IMR-90 (cell line): ENCODE measurements around the gene UBXN6. TPM values are rescaled to one million over a fixed set of nuclear protein-coding genes. Genes with fewer than 3 reads are reported as not detected.

ENCODE experiments used
- ATAC-seq: fragments of 200-7000 bp; cut with Tn5 transposase; 2 replicates; pipeline ENCODE4 v1.9.1; 2020; ENCODE audit warnings: low read depth, mild to moderate bottlenecking, moderate library complexity
- BruUV-seq: library from RNA; stranded (reverse); fragments of 400-500 nt; replicated peaks from 2 replicates; lab custom pipeline; 2021; lab: Mats Ljungman, UMichigan
- CTCF ChIA-PET: fragments of 300-600 bp; formaldehyde crosslinking; extraction: SDS; loops from one replicate; lab custom pipeline; 2021; ENCODE audit warnings: antibody characterized with exemption; lab: Yijun Ruan, JAX
- POLR2A ChIA-PET: fragments of 300-600 bp; sonication (Branson Sonifier 250); formaldehyde crosslinking; loops from one replicate; lab custom pipeline; 2022; ENCODE audit warnings: antibody characterized with exemption; ENCODE audit not compliant: unreplicated experiment; lab: Charles Lee
- DNase-seq: peaks from one replicate; pipeline ENCODE4 v3.0.0; 2013
- H2AFZ ChIP-seq: replicated peaks from 2 replicates; pipeline ENCODE3; 2013; ENCODE audit warnings: low read length, mild to moderate bottlenecking; ENCODE audit not compliant: poor library complexity
- H2AK5ac ChIP-seq: 2 replicates; pipeline ENCODE4 v1.6.1; 2013; ENCODE audit warnings: low read depth, low read length, inconsistent platforms
- H2AK9ac ChIP-seq: replicated peaks from 2 replicates; pipeline ENCODE3; 2013; ENCODE audit warnings: mild to moderate bottlenecking, low read depth, low read length, moderate library complexity; ENCODE audit not compliant: poor library complexity
- H2BK120ac ChIP-seq: 2 replicates; pipeline ENCODE4 v1.6.1; 2013; ENCODE audit warnings: low read depth, low read length, inconsistent platforms
- H2BK15ac ChIP-seq: 3 replicates; pipeline ENCODE4 v1.6.1; 2013; ENCODE audit warnings: low read depth, low read length, inconsistent platforms
- H2BK20ac ChIP-seq: 2 replicates; pipeline ENCODE4 v1.6.1; 2013; ENCODE audit warnings: low read depth, mild to moderate bottlenecking, inconsistent platforms, low read length, moderate library complexity
- H2BK5ac ChIP-seq: 2 replicates; pipeline ENCODE4 v1.6.1; 2013; ENCODE audit warnings: mild to moderate bottlenecking, low read depth, low read length, inconsistent platforms; ENCODE audit not compliant: poor library complexity, severe bottlenecking
- H3K14ac ChIP-seq: replicated peaks from 2 replicates; pipeline ENCODE4 v1.6.1; 2013; ENCODE audit warnings: low read depth, low read length, inconsistent platforms
- H3K18ac ChIP-seq: 2 replicates; pipeline ENCODE4 v1.6.1; 2013; ENCODE audit warnings: low read depth, low read length, control low read depth
- H3K23ac ChIP-seq: 2 replicates; pipeline ENCODE4 v1.6.1; 2013; ENCODE audit warnings: low read depth, low read length, inconsistent platforms
- H3K27ac ChIP-seq: 2 replicates; pipeline ENCODE4 v1.5.1; 2013; ENCODE audit warnings: mild to moderate bottlenecking, control low read depth, low read length; ENCODE audit not compliant: insufficient read depth
- H3K27me3 ChIP-seq: 2 replicates; pipeline ENCODE4 v1.6.1; 2013; ENCODE audit warnings: low read length; ENCODE audit not compliant: control insufficient read depth, insufficient read depth
- H3K36me3 ChIP-seq: 2 replicates; pipeline ENCODE4 v1.6.1; 2013; ENCODE audit warnings: low read length, mixed read lengths; ENCODE audit not compliant: control insufficient read depth, insufficient read depth
- H3K4ac ChIP-seq: 2 replicates; pipeline ENCODE4 v1.6.1; 2013; ENCODE audit warnings: low read depth, low read length, inconsistent platforms
- H3K4me1 ChIP-seq: 2 replicates; pipeline ENCODE4 v1.6.1; 2013; ENCODE audit warnings: low read length, mixed read lengths; ENCODE audit not compliant: control insufficient read depth, insufficient read depth
- H3K4me2 ChIP-seq: 2 replicates; pipeline ENCODE4 v1.6.1; 2013; ENCODE audit warnings: low read depth, mild to moderate bottlenecking, control low read depth, low read length, moderate library complexity
- H3K4me3 ChIP-seq: 2 replicates; pipeline ENCODE4 v1.5.1; 2013; ENCODE audit warnings: low read depth, mild to moderate bottlenecking, control low read depth, low read length, moderate library complexity; ENCODE audit not compliant: insufficient read depth
- H3K56ac ChIP-seq: 2 replicates; pipeline ENCODE4 v1.6.1; 2013; ENCODE audit warnings: low read length, inconsistent platforms; ENCODE audit not compliant: insufficient read depth; ENCODE audit errors: extremely low read depth
- H3K79me1 ChIP-seq, 2 experiments: 2 replicates each; pipeline ENCODE4 v1.6.1; 2013; ENCODE audit warnings: low read length in 2 of 2, inconsistent platforms in 1 of 2, low read depth in 1 of 2
- H3K9ac ChIP-seq: 2 replicates; pipeline ENCODE4 v1.6.1; 2013; ENCODE audit warnings: low read depth, low read length, control low read depth
- H3K9me1 ChIP-seq: 2 replicates; pipeline ENCODE4 v1.6.1; 2013; ENCODE audit warnings: low read length, inconsistent platforms; ENCODE audit not compliant: insufficient read depth
- H3K9me3 ChIP-seq: 2 replicates; pipeline ENCODE4 v1.6.1; 2013; ENCODE audit warnings: low read length; ENCODE audit not compliant: control insufficient read depth, insufficient read depth
- H4K20me1 ChIP-seq: 2 replicates; pipeline ENCODE4 v1.6.1; 2013; ENCODE audit warnings: low read length, inconsistent platforms; ENCODE audit not compliant: insufficient read depth
- H4K5ac ChIP-seq: 2 replicates; pipeline ENCODE4 v1.6.1; 2013; ENCODE audit warnings: mild to moderate bottlenecking, low read depth, low read length, control low read depth
- H4K8ac ChIP-seq, 2 experiments: 2 replicates each; pipeline ENCODE4 v1.6.1; 2013; ENCODE audit warnings: low read depth in 2 of 2, low read length in 2 of 2, control low read depth in 1 of 2, inconsistent platforms in 1 of 2
- H4K91ac ChIP-seq: 2 replicates; pipeline ENCODE4 v1.6.1; 2013; ENCODE audit warnings: low read depth, low read length, inconsistent platforms; ENCODE audit not compliant: insufficient read depth
- CEBPB ChIP-seq: IDR thresholded peaks from 2 replicates; pipeline ENCODE4 v1.6.1; 2012; ENCODE audit warnings: low read depth, low read length, improper control_type of control experiment
- CTCF ChIP-seq: conservative IDR thresholded peaks from 2 replicates; pipeline ENCODE4 v1.5.1; 2012; ENCODE audit warnings: mild to moderate bottlenecking, low read depth, low read length, improper control_type of control experiment
- FOS ChIP-seq: fragments of 150-350 bp; IDR thresholded peaks from 2 replicates; pipeline ENCODE4 v1.6.1; 2016; ENCODE audit warnings: low read depth, low read length
- MAZ ChIP-seq: IDR thresholded peaks from 2 replicates; pipeline ENCODE4 v1.6.1; 2012; ENCODE audit warnings: low read depth, mild to moderate bottlenecking, low read length, improper control_type of control experiment, moderate library complexity, borderline replicate concordance
- POLR2A ChIP-seq: IDR thresholded peaks from 2 replicates; pipeline ENCODE4 v1.6.1; 2012; ENCODE audit warnings: mild to moderate bottlenecking, low read depth, low read length
- RCOR1 ChIP-seq: IDR thresholded peaks from 2 replicates; pipeline ENCODE4 v1.6.1; 2012; ENCODE audit warnings: mild to moderate bottlenecking, low read length, improper control_type of control experiment; ENCODE audit not compliant: insufficient replicate concordance
- WGBS, 2 experiments: methylation state at CpG; one replicate each; pipeline versions ENCODE4 v1.1.5 to v1.1.7; 2013; ENCODE audit warnings: missing lambda C conversion rate in 2 of 2; ENCODE audit not compliant: insufficient read length in 1 of 2; ENCODE audit errors: extremely low coverage in 2 of 2; 5-methylcytosine and 5-hydroxymethylcytosine counted together
- dilution Hi-C: fragments of 300-500 bp; cut with HindIII; formaldehyde crosslinking; loops from one replicate; pipeline ENCODE4 v1.14.3; 2018; ENCODE audit warnings: low sequenced_read_pairs; ENCODE audit not compliant: unreplicated experiment
- in situ Hi-C: fragments of 300-500 bp; cut with MboI; formaldehyde crosslinking; loops from 3 replicates; pipeline ENCODE4 v1.14.3; 2019; ENCODE audit warnings: low sequenced_read_pairs, inconsistent platforms, mixed read lengths
- intact Hi-C: fragments of 100-400 bp; cut with micrococcal nuclease; formaldehyde crosslinking; loops from 2 replicates; pipeline ENCODE4 v1.10.0; 2022
- polyA plus RNA-seq, 3 experiments: library from polyadenylated mRNA; depleted of rRNA; stranded (reverse); fragments of >200 nt; gene quantifications; 2 replicates each; pipeline ENCODE4 v1.2.3, GENCODE V29; 2012; ENCODE audit warnings: low replicate concordance in 1 of 3
- total RNA-seq: library from RNA; depleted of rRNA; stranded (reverse); fragments of >200 nt; gene quantifications from 2 replicates; pipeline ENCODE4 v1.2.3, GENCODE V29; 2012
- TF ChIP-seq, protein P1 (sequence below): fragments of 150-350 bp; IDR thresholded peaks from 2 replicates; pipeline ENCODE4 v1.6.1; 2017; ENCODE audit warnings: mild to moderate bottlenecking, antibody characterized with exemption, low read length, low read depth

UBXN6 gene
- total and polyA plus RNA-seq, 2 of the 4 experiments (the other 2 are of a cell fraction) = 84.2 to 86.5 TPM

DNA sequence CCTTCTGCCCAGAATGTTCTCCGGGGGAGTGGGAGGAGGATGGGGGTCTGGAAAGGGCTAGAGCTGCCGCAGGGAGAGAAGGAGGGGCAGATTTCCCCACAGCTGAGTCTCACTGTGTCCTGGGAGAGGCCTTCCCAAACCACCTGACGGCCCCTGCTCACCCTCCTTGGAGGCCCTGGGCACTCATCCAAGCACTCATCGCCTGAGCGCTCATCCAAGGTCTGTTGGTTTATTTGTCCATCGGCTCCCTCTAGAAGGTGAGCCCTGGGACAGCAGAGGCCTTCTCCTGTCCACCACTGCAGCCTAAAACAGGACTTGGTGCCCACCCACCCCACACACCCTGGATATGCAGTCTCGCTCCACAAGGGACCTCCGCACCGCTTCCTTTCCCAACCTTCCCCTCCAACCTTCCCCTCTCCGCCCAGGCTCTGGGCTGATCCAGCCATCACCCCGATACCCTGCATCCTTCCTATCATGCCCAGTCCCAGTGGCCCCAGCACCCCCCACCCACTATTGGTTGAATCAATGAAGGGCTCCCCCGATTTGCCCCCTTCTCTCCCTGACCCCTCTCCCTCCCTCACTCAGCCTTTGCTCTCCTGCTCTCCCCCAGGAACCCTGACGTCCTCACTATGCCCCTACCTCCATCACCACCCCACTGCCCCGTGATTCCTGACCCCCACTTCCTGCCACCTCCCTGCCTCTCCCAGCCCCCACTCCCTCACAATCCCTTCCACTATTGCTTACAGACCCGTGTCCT, 1.7 kb downstream of the UBXN6 start:
- Histone ChIP-seq H2AFZ (peak overlapping the region; percentile 83), H3K4me1 (peaks cover 12% of the 10 kb centered on the region), H3K18ac (peak overlapping the region; percentile 27), H3K4me3 (peak overlapping the region; percentile 97), H2BK20ac (peak overlapping the region; percentile 36; the same call in 1 of the 2 replicates), H3K4me2 (peak overlapping the region; percentile 78), H3K36me3 (peaks cover 28% of the 10 kb centered on the region), H2BK5ac (peak overlapping the region; percentile 77), H3K56ac (peak overlapping the region; percentile 91), H4K91ac (peak overlapping the region; percentile 97), H3K79me1 (peaks cover 15 to 58% of the 10 kb centered on the region in 2 experiments), H3K9me1 (peaks cover 17% of the 10 kb centered on the region), H2AK9ac (peak overlapping the region; percentile 99), H4K20me1 (peaks cover 21% of the 10 kb centered on the region), H2BK15ac (peak overlapping the region; percentile 24; the same call in 1 of the 3 replicates), H2AK5ac (peak overlapping the region; percentile 99), H4K5ac (peak overlapping the region; percentile 39), H2BK120ac (peak overlapping the region; percentile 87), H3K27ac (peak overlapping the region; percentile 79), H4K8ac (peak overlapping the region; percentile 96 to 98), H3K9me3 (no peaks in the 10 kb centered on the region), H3K14ac (peak overlapping the region; percentile 97), H3K27me3 (no peaks in the 10 kb centered on the region), H3K9ac (peak overlapping the region; percentile 99), H3K23ac (peak overlapping the region; percentile 97), H3K4ac (peak overlapping the region; percentile 95)
- in situ Hi-C loops = no loop called here
- POLR2A ChIA-PET = no interaction called here
- 22% methylated on average over 5 of the region's 15 CpGs; no CpG with 5 or more reads in 1 of the 2 experiments for WGBS, 2 experiments
- no TSS peak for BruUV-seq
- TF ChIP-seq, protein P1, sequence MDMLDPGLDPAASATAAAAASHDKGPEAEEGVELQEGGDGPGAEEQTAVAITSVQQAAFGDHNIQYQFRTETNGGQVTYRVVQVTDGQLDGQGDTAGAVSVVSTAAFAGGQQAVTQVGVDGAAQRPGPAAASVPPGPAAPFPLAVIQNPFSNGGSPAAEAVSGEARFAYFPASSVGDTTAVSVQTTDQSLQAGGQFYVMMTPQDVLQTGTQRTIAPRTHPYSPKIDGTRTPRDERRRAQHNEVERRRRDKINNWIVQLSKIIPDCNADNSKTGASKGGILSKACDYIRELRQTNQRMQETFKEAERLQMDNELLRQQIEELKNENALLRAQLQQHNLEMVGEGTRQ = peak; percentile 47; the same call in 1 of the 2 replicates
- TF ChIP-seq CTCF (0 out of 2 replicates have a peak, but pooled peaks have one; percentile 19), CEBPB (no peak), MAZ (peak; percentile 35; the same call in 1 of the 2 replicates), FOS (no peak), POLR2A (peak; percentile 22; the same call in 1 of the 2 replicates), RCOR1 (no peak)
- CTCF ChIA-PET = no interaction called here
- DNase-seq (peak; percentile 84), ATAC-seq (peak; percentile 24)
- intact Hi-C loops = loop anchor here (2.0 kb wide), 1 partner anchor 53 kb away; the partner anchor contains the start of gene CHAF1A
- dilution Hi-C loops = no loop called here
